ENCODE results near the gene SPRR2G. TPM values are rescaled to one million over a fixed set of nuclear protein-coding genes. Genes with fewer than 3 reads are reported as not detected.

The SPRR2G gene
- total RNA-seq (2022; extraction: Qiagen RNA extraction): not detected in 5 replicates

DNA sequence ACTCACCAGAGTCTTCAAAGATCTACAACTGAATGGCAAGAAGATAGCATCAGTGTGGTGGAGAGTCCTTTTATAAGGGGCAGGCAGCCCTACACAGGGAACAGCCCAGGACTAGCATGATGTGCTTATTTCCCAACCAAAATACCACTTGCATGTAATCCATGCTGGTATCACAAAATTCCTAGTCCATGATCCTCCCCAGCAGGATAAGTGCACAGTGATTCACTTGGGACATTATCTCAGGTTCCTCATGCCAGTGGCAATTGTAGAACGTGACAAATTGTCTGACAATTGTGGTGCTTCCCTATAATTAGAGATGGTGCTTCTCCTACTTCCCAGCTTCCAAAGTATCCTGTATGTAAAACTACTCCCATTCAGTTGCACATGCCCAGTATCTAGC lies at the start of gene SPRR2G:
Gene SPRR2G, minus strand, starts transcription at position 45 of the 400 bp plus-strand sequence. CDS start 780 bp downstream, outside the sequence.

GRCh38 chr1:153113416-153113815 lies 37.3 kb downstream of the SPRR2G start, which contains the start of gene SPRR2F:
SPRR2F (minus strand) TSS chr1:153113516; CDS start chr1:153112733, 783 bp downstream.

Other genes with a start within 250 kb of the SPRR2G start
- 0.07 to 0.09 TPM (median 0.08 TPM) in 3 of 5 replicates, not detected in the others for gene IVL, start 242.3 kb downstream of the SPRR2G start, total RNA-seq (2022; extraction: Qiagen RNA extraction)
- gene SPRR5, start 203.7 kb downstream of the SPRR2G start, total RNA-seq (2022; extraction: Qiagen RNA extraction): not detected in 5 replicates
- not detected in 5 replicates for gene SPRR4, start 180.2 kb downstream of the SPRR2G start, total RNA-seq (2022; extraction: Qiagen RNA extraction)
- not detected in 5 replicates for gene SPRR1A, start 166.8 kb downstream of the SPRR2G start, total RNA-seq (2022; extraction: Qiagen RNA extraction)
- not detected in 5 replicates for gene SPRR3, start 149.1 kb downstream of the SPRR2G start, total RNA-seq (2022; extraction: Qiagen RNA extraction)
- not detected in 5 replicates for gene SPRR1B, start 119.7 kb downstream of the SPRR2G start, total RNA-seq (2022; extraction: Qiagen RNA extraction)
- gene SPRR2D, start 109.8 kb downstream of the SPRR2G start, total RNA-seq (2022; extraction: Qiagen RNA extraction): 0.18 TPM in 1 of 5 replicates, not detected in the others
- not detected in 5 replicates for gene SPRR2A, start 93.4 kb downstream of the SPRR2G start, total RNA-seq (2022; extraction: Qiagen RNA extraction)
- gene SPRR2B, start 79.3 kb downstream of the SPRR2G start, total RNA-seq (2022; extraction: Qiagen RNA extraction): not detected in 5 replicates
- gene SPRR2E, start 56.4 kb downstream of the SPRR2G start, total RNA-seq (2022; extraction: Qiagen RNA extraction): not detected in 5 replicates
- gene SPRR2F, start 37.4 kb downstream of the SPRR2G start, total RNA-seq (2022; extraction: Qiagen RNA extraction): not detected in 5 replicates
- gene LELP1, start 52.5 kb upstream of the SPRR2G start, total RNA-seq (2022; extraction: Qiagen RNA extraction): not detected in 5 replicates
- gene PRR9, start 66.7 kb upstream of the SPRR2G start, total RNA-seq (2022; extraction: Qiagen RNA extraction): not detected in 5 replicates
- not detected in 5 replicates for gene LORICRIN, start 108.8 kb upstream of the SPRR2G start, total RNA-seq (2022; extraction: Qiagen RNA extraction)
- gene PGLYRP3, start 162.1 kb upstream of the SPRR2G start, total RNA-seq (2022; extraction: Qiagen RNA extraction): not detected in 5 replicates
- gene PGLYRP4, start 198.0 kb upstream of the SPRR2G start, total RNA-seq (2022; extraction: Qiagen RNA extraction): not detected in 5 replicates
- gene S100A9, start 207.0 kb upstream of the SPRR2G start, total RNA-seq (2022; extraction: Qiagen RNA extraction): 0.46 to 1.2 TPM (median 0.75 TPM) in 4 of 5 replicates, not detected in the other
- not detected in 5 replicates for gene S100A12, start 224.7 kb upstream of the SPRR2G start, total RNA-seq (2022; extraction: Qiagen RNA extraction)
- gene S100A8, start 240.2 kb upstream of the SPRR2G start, total RNA-seq (2022; extraction: Qiagen RNA extraction): not detected in 5 replicates